Cardiac muscle cell (in vitro differentiated cells and primary cell): ENCODE measurements around the gene NOP56. TPM values are rescaled to one million over a fixed set of nuclear protein-coding genes. Genes with fewer than 3 reads are reported as not detected.

Experiments used
- DNase-seq, 2 donors: peaks; one replicate each; pipeline versions ENCODE4 v3.0.0 to v3.0.0-alpha.2; 2010 to 2017; ENCODE audit warnings: low read depth in 1 of 2, low spot score in 1 of 2
- H3K27ac ChIP-seq: fragments of 200-600 bp; sonication (generic); 2 replicates; pipeline ENCODE4 v1.5.1; 2016
- H3K27me3 ChIP-seq: fragments of 200-600 bp; sonication (generic); 2 replicates; pipeline ENCODE4 v1.6.0; 2016; ENCODE audit warnings: control low read depth
- H3K36me3 ChIP-seq: fragments of 200-600 bp; sonication (generic); 2 replicates; pipeline ENCODE4 v1.5.1; 2016; ENCODE audit warnings: control low read depth
- H3K4me1 ChIP-seq: fragments of 200-600 bp; sonication (generic); 2 replicates; pipeline ENCODE4 v1.8.1; 2017; ENCODE audit warnings: low read depth, mild to moderate bottlenecking, mixed run types
- H3K4me3 ChIP-seq: fragments of 200-600 bp; sonication (generic); 2 replicates; pipeline ENCODE4 v1.5.1; 2016; ENCODE audit warnings: mild to moderate bottlenecking
- H3K9me3 ChIP-seq: fragments of 200-600 bp; sonication (generic); 2 replicates; pipeline ENCODE4 v1.5.1; 2017; ENCODE audit warnings: low read depth, mild to moderate bottlenecking, control low read depth
- CTCF ChIP-seq: IDR thresholded peaks from 2 replicates; pipeline ENCODE4 v1.5.1; 2012; ENCODE audit warnings: low read depth, mild to moderate bottlenecking, low read length
- polyA plus RNA-seq: library from polyadenylated mRNA; unstranded; fragments of >200 nt; fragmentation: Nextera tagmentation; extraction: Ambion mirVana; gene quantifications from 2 replicates; pipeline ENCODE4 v1.2.1, GENCODE V29; 2016
- total RNA-seq: library from RNA; depleted of rRNA; stranded (reverse); fragments of >200 nt; gene quantifications from 2 replicates; pipeline ENCODE4 v1.2.3, GENCODE V29; 2016

NOP56 gene
- total and polyA plus RNA-seq, 2 experiments from 2014 or later = 140 to 262 TPM

- H3K27ac ChIP-seq = no peak overlapping the region
- no peak for TF ChIP-seq CTCF
- DNase-seq = no peak
- no peaks in the 10 kb centered on the region for H3K9me3 ChIP-seq
- H3K27me3 ChIP-seq = peaks cover 93% of the 10 kb centered on the region
- no peaks in the 10 kb centered on the region for H3K4me1 ChIP-seq
- H3K4me3 ChIP-seq = no peak overlapping the region
- H3K36me3 ChIP-seq = no peaks in the 10 kb centered on the region
Observed at GRCh38 chr20:2690213-2690612, 37.8 kb downstream of the NOP56 start.

DNA sequence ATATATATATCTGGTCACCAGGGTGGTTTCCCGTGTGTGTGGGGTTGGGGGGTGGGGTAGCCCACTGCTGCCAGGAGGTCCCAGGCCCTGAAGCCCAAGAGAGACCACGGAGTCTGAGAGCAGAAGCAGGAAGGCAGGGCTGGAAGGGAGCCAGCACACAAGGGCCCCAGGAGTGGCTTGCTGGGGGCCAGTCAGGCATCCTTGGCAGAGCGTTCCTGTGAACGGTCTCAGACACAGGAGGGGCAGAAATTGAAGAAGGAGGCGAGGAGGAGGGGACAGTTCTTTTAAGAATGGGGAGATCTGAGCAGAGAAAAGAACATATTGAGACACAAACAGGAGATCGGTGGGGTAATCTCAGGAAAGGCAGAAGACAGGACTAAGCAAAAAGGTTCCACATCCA, 38.3 kb downstream of the NOP56 start:
- peaks cover 93% of the 10 kb centered on the region for H3K27me3 ChIP-seq
- H3K4me1 ChIP-seq = no peaks in the 10 kb centered on the region
- no peak overlapping the region for H3K27ac ChIP-seq
- H3K9me3 ChIP-seq = no peaks in the 10 kb centered on the region
- no peak for DNase-seq
- no peak overlapping the region for H3K4me3 ChIP-seq
- no peak for TF ChIP-seq CTCF
- no peaks in the 10 kb centered on the region for H3K36me3 ChIP-seq

GRCh38 chr20:2691127-2691526, 38.7 kb downstream of the NOP56 start:
- no peak for TF ChIP-seq CTCF

DNA sequence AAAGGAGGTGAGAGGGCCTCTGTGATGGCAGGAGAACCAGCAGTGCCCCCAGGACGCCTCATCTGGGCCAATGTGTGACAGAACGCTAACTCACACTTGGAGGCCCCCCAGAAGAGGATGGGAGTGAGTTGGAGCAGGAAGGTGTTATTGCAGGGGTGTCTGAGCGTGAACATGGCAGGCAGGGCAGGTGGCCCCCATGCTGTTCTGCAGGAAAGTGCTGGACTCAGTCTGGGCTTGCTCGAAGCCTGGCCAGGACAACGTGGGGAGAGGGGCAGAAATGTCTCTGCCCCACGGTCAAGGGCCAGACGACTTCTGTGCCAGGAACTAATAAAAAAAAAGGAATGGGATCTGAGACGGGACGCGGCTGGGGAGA, 39.2 kb downstream of the NOP56 start:
- peaks cover 93% of the 10 kb centered on the region for H3K27me3 ChIP-seq
- H3K4me1 ChIP-seq = no peaks in the 10 kb centered on the region
- no peaks in the 10 kb centered on the region for H3K36me3 ChIP-seq
- H3K9me3 ChIP-seq = no peaks in the 10 kb centered on the region
- H3K4me3 ChIP-seq = no peak overlapping the region
- H3K27ac ChIP-seq = no peak overlapping the region
- no peak for DNase-seq
- TF ChIP-seq CTCF = no peak

More at GRCh38 chr20:2691127-2691526, 38.7 kb downstream of the NOP56 start:
- no peak overlapping the region for H3K4me3 ChIP-seq
- DNase-seq = no peak
- H3K4me1 ChIP-seq = no peaks in the 10 kb centered on the region
- peaks cover 93% of the 10 kb centered on the region for H3K27me3 ChIP-seq
- H3K36me3 ChIP-seq = no peaks in the 10 kb centered on the region
- H3K9me3 ChIP-seq = no peaks in the 10 kb centered on the region
- H3K27ac ChIP-seq = no peak overlapping the region

GRCh38 chr20:2692036-2692885, 39.8 kb downstream of the NOP56 start, which contains the start of gene EBF4:
Gene EBF4 (plus strand): TSS chr20:2692780. CDS start chr20:2693646, 866 bp downstream.
- no peak for TF ChIP-seq CTCF
- Histone ChIP-seq H3K9me3 (no peaks in the 10 kb centered on the region), H3K27ac (no peak within 1 kb of the TSS), H3K4me1 (no peaks in the 10 kb centered on the region), H3K27me3 (peaks cover 91% of the 10 kb centered on the region), H3K36me3 (no peaks in the 10 kb centered on the region), H3K4me3 (peak within 1 kb of the TSS; percentile 39)
- DNase-seq = peak; percentile 50 to 73
